ENCODE results near the gene RAB11FIP3. TPM values are rescaled to one million over a fixed set of nuclear protein-coding genes. Genes with fewer than 3 reads are reported as not detected.
A peak's percentile ranks its signal among the peaks of the same experiment; 100 is the strongest.
"Not testable (repeated sequence)": the region's sequence is repeated elsewhere in the genome, so short reads cannot be mapped to it uniquely, and the experiment has no call there.

RAB11FIP3 gene
- total RNA-seq, 1 donor from 2014 or later, result 25.4 TPM

- DNase-seq, result no peak
- no peak for ATAC-seq (ENCODE audit: poor library complexity)
- intact Hi-C loops (cut with DNase I), result no loop called here
Observed at GRCh38 chr16:450785-451512, 25.5 kb downstream of the RAB11FIP3 start.

- DNase-seq (no peak), ATAC-seq (ENCODE audit: poor library complexity) (no peak)
- intact Hi-C loops (cut with DNase I), result no loop called here
Observed at GRCh38 chr16:454397-454940, 29.0 kb downstream of the RAB11FIP3 start.

GRCh38 chr16:455453-455852 is 30.0 kb downstream of the RAB11FIP3 start:
- ATAC-seq (ENCODE audit: poor library complexity), result no peak
- intact Hi-C loops (cut with DNase I), result no loop called here
- DNase-seq, result no peak

GRCh38 chr16:456891-457483 is 31.5 kb downstream of the RAB11FIP3 start:
- no peak for DNase-seq
- peak; percentile 74 for ATAC-seq (ENCODE audit: poor library complexity)
- intact Hi-C loops (cut with DNase I), result no loop called here

GRCh38 chr16:457732-458400 is 32.4 kb downstream of the RAB11FIP3 start:
- DNase-seq (no peak), ATAC-seq (ENCODE audit: poor library complexity) (peak; percentile 35)
- intact Hi-C loops (cut with DNase I), result no loop called here

GRCh38 chr16:459761-460160 is 34.3 kb downstream of the RAB11FIP3 start:
- DNase-seq, result no peak
- intact Hi-C loops (cut with DNase I), result no loop called here
- ATAC-seq (ENCODE audit: poor library complexity), result no peak

GRCh38 chr16:460787-461186 is 35.3 kb downstream of the RAB11FIP3 start:
- intact Hi-C loops (cut with DNase I), result no loop called here
- no peak for ATAC-seq (ENCODE audit: poor library complexity)
- no peak for DNase-seq

GRCh38 chr16:463071-463470 is 37.6 kb downstream of the RAB11FIP3 start:
- intact Hi-C loops (cut with DNase I), result no loop called here
- ATAC-seq (ENCODE audit: poor library complexity), result no peak

GRCh38 chr16:466651-467050 is 41.2 kb downstream of the RAB11FIP3 start:
- ATAC-seq (ENCODE audit: poor library complexity) (no peak), DNase-seq (no peak)
- intact Hi-C loops (cut with DNase I), result no loop called here

More at GRCh38 chr16:463071-463470, 37.6 kb downstream of the RAB11FIP3 start:
- DNase-seq, result no peak

- DNase-seq; intact Hi-C loops (cut with DNase I); ATAC-seq (ENCODE audit: poor library complexity): not testable (repeated sequence)
Observed at GRCh38 chr16:467249-467871, 41.9 kb downstream of the RAB11FIP3 start.

- DNase-seq (no peak), ATAC-seq (ENCODE audit: poor library complexity) (no peak)
- intact Hi-C loops (cut with DNase I), result no loop called here
Observed at GRCh38 chr16:468068-468821, 42.8 kb downstream of the RAB11FIP3 start.

GRCh38 chr16:469459-469858 is 44.0 kb downstream of the RAB11FIP3 start:
- intact Hi-C loops (cut with DNase I); ATAC-seq (ENCODE audit: poor library complexity); DNase-seq: not testable (repeated sequence)

GRCh38 chr16:470418-470817 is 45.0 kb downstream of the RAB11FIP3 start:
- ATAC-seq (ENCODE audit: poor library complexity) (no peak), DNase-seq (no peak)
- intact Hi-C loops (cut with DNase I), result no loop called here

GRCh38 chr16:471353-472198 is 46.1 kb downstream of the RAB11FIP3 start:
- ATAC-seq (ENCODE audit: poor library complexity) (no peak), DNase-seq (no peak)
- intact Hi-C loops (cut with DNase I), result no loop called here

- DNase-seq (no peak), ATAC-seq (ENCODE audit: poor library complexity) (no peak)
- intact Hi-C loops (cut with DNase I), result no loop called here
Observed at GRCh38 chr16:472199-472504, 46.7 kb downstream of the RAB11FIP3 start.

GRCh38 chr16:473046-474043 is 47.9 kb downstream of the RAB11FIP3 start:
- no peak for DNase-seq
- intact Hi-C loops (cut with DNase I), result no loop called here

More at GRCh38 chr16:473046-474043, 47.9 kb downstream of the RAB11FIP3 start:
- ATAC-seq (ENCODE audit: poor library complexity), result no peak

Data from Right ventricle myocardium superior (tissue), 1 donor.